Pancreas (tissue), 10 donors: Measurements from ENCODE around the gene SLC25A3. TPM values are rescaled to one million over a fixed set of nuclear protein-coding genes. Genes with fewer than 3 reads are reported as not detected.
A peak's percentile ranks its signal among the peaks of the same experiment; 100 is the strongest.
"Not testable (repeated sequence)": the region's sequence is repeated elsewhere in the genome, so short reads cannot be mapped to it uniquely, and the experiment has no call there.

Experiments
- ATAC-seq, 4 donors: fragments of 200-7000 bp; cut with Tn5 transposase; one replicate each; pipeline versions ENCODE4 v1.8.0 to v1.9.1; 2020; ENCODE audit warnings: mild to moderate bottlenecking in 4 of 4, moderate library complexity in 4 of 4
- DNase-seq, 6 donors: peaks; one replicate each; pipeline ENCODE4 v3.0.0-alpha.2; 2020
- FAIRE-seq: peaks from 2 replicates; lab custom pipeline; 2012; peaks lifted over from hg19 to GRCh38; lab: Jason Lieb, UNC
- H3K27ac ChIP-seq, 4 donors: fragments of 200-600 bp; sonication (generic); 1 replicate in 3 of 4; 2 replicates in 1 of 4; pipeline versions ENCODE4 v1.5.0 to v1.8.0; 2020
- H3K27me3 ChIP-seq, 4 donors: fragments of 200-600 bp; one replicate each; pipeline ENCODE4 v1.8.0; 2021
- H3K36me3 ChIP-seq, 3 donors: fragments of 200-600 bp; sonication (generic) in 1 of 3; one replicate each; pipeline versions ENCODE4 v1.5.0 to v1.8.0; 2020 to 2021
- H3K4me1 ChIP-seq, 3 donors: fragments of 200-600 bp; one replicate each; pipeline ENCODE4 v1.8.0; 2021
- H3K4me3 ChIP-seq, 4 donors: fragments of 200-600 bp; sonication (generic) in 2 of 4; one replicate each; pipeline versions ENCODE4 v1.5.0 to v1.8.0; 2020 to 2021
- H3K9me3 ChIP-seq, 4 donors: fragments of 200-600 bp; one replicate each; pipeline ENCODE4 v1.8.0; 2021
- WGBS, 2 donors: extraction: QIAGEN DNeasy Blood & Tissue Kit; methylation state at CpG; one replicate each; pipeline ENCODE4 v1.1.7; 2013; 5-methylcytosine and 5-hydroxymethylcytosine counted together
- intact Hi-C, 3 donors: fragments of 100-400 bp; cut with DNase I; formaldehyde crosslinking; loops; one replicate each; pipeline versions ENCODE4 v1.11.1 to v1.14.2; 2022
- polyA plus RNA-seq, 2 donors: library from polyadenylated mRNA; stranded (reverse); fragments of 200-250 nt; gene quantifications; one replicate each; pipeline ENCODE4 v1.2.3, GENCODE V29; 2013
- total RNA-seq, 6 donors: library from RNA; stranded (reverse); fragmentation: NEBNext Ultra II Directional in 4 of 6; extraction: Animal tissue kit (Norgen Biotek cat#: 25700) in 4 of 6; gene quantifications; one replicate each; pipeline versions ENCODE4 v1.2.1 to v1.2.4, GENCODE V29; 2021 to 2023
- TF ChIP-seq, protein P1 (sequence below), 4 donors: fragments of 200-600 bp; sonication (generic) in 3 of 4; IDR thresholded peaks; one replicate each; pipeline versions ENCODE4 v1.5.0 to v1.8.0; 2021; ENCODE audit warnings: antibody characterized with exemption in 4 of 4
- donor health status: healthy with polysubstance abuse.
- donor health status: DM: no; HTN: no; CAD: no; lungs with moderate emphysema.
- donor health status: DM: no; HTN: no; CAD: no.
- donor health status: control.
- donor health status: control.
- donor health status: Bipolar disorder and iron deficiency.
- donor health status: DM: yes; HTN: yes; CAD: no.
- donor health status: DM: no; HTN: no; CAD: no.
- donor health status: DM: no; HTN: no; CAD: no.
- donor health status: DM: yes; HTN: yes; CAD: no.

Gene SLC25A3
- total and polyA plus RNA-seq, 8 donors, result 133 to 343 (median 238) TPM

DNA sequence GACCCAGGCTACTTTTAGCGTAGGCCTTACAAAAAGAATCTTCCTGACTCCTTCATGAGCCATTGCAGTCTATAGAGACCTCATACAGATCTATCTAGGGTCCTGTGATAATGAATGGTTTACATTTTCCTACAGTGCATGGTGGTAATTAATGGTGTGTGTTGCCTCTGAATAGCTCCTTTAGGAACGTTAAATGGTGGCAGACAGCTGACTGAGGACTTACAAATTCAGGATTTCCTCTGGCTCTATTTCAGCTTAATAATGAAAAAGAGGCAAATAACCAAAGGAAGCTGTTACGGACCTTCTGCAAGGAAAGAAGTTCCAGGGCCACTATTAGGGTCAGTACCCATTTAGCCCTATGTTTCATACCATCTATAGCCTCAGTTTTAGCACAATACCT, 46.0 kb downstream of the SLC25A3 start:
- Histone ChIP-seq H3K27ac (no peak overlapping the region), H3K4me1 (peaks cover 0 to 7% (median 0%) of the 10 kb centered on the region in 3 donors), H3K27me3 (no peaks in the 10 kb centered on the region), H3K4me3 (no peak overlapping the region), H3K36me3 (no peaks in the 10 kb centered on the region), H3K9me3 (no peaks in the 10 kb centered on the region)
- no peak for DNase-seq
- TF ChIP-seq, protein P1, sequence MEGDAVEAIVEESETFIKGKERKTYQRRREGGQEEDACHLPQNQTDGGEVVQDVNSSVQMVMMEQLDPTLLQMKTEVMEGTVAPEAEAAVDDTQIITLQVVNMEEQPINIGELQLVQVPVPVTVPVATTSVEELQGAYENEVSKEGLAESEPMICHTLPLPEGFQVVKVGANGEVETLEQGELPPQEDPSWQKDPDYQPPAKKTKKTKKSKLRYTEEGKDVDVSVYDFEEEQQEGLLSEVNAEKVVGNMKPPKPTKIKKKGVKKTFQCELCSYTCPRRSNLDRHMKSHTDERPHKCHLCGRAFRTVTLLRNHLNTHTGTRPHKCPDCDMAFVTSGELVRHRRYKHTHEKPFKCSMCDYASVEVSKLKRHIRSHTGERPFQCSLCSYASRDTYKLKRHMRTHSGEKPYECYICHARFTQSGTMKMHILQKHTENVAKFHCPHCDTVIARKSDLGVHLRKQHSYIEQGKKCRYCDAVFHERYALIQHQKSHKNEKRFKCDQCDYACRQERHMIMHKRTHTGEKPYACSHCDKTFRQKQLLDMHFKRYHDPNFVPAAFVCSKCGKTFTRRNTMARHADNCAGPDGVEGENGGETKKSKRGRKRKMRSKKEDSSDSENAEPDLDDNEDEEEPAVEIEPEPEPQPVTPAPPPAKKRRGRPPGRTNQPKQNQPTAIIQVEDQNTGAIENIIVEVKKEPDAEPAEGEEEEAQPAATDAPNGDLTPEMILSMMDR (IDR thresholded peaks at IDR 0.05), result no peak
- intact Hi-C loops, result no loop called here
- ATAC-seq, result no peak
- FAIRE-seq, result no peak
- 85 to 86% methylated on average over 3 of the region's 3 CpGs for WGBS, 2 donors

DNA sequence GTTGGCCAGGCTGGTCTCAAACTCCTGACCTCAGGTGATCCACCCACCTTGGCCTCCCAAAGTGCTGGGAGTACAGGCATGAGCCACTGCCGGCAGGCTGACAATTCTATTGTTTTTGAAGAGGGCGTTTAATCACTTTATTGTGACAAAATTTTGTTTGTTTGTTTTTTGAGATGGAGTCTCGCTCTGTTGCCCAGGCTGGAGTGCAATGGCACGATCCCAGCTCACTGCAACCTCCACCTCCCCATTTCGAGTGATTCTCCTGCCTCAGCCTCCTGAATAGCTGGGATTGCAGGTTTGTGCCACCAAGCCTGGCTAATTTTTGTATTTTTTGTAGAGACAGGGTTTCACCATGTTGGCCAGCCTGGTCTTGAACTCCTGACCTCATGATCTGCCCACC, 49.3 kb downstream of the SLC25A3 start:
- not testable (repeated sequence) for FAIRE-seq, H3K27me3 ChIP-seq
- WGBS, 2 donors, result 91 to 93% methylated on average over 5 of the region's 5 CpGs

DNA sequence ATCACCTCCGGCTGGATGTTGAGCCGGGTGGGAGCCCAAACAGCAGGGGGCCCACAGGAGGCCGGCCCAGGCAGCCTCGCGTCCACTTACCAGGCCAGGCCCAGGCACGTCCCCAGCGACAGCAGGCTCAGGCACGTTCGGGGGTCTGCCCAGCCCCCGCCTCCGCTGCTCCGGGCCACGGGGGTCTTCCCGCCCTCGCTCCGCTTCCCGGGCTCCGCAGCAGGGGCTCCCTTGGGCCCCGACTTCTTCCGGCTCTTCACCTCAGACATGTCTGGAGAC, 50.9 kb downstream of the SLC25A3 start:
- 1% methylated on average over 20 of the region's 20 CpGs for WGBS, 2 donors
- Histone ChIP-seq H3K4me3 (peak overlapping the region; percentile 78 to 97 (median 89)), H3K27ac (peak overlapping the region; percentile 54 to 92 (median 75)), H3K36me3 (no peaks in the 10 kb centered on the region), H3K27me3 (no peaks in the 10 kb centered on the region), H3K4me1 (peaks cover 4 to 17% (median 7%) of the 10 kb centered on the region in 3 donors), H3K9me3 (no peaks in the 10 kb centered on the region)
- TF ChIP-seq, protein P1 (IDR thresholded peaks at IDR 0.05), result no peak
- ATAC-seq (peak; percentile 7 to 29 (median 25)), DNase-seq (no peak), FAIRE-seq (no peak)
- intact Hi-C loops, result no loop called here

More for the DNA sequence above, 49.3 kb downstream of the SLC25A3 start:
- DNase-seq, ATAC-seq, H3K9me3 ChIP-seq, H3K36me3 ChIP-seq, H3K27ac ChIP-seq, H3K4me3 ChIP-seq, intact Hi-C loops: not testable (repeated sequence)
- peaks cover 4 to 17% (median 7%) of the 10 kb centered on the region in 3 donors for H3K4me1 ChIP-seq

DNA sequence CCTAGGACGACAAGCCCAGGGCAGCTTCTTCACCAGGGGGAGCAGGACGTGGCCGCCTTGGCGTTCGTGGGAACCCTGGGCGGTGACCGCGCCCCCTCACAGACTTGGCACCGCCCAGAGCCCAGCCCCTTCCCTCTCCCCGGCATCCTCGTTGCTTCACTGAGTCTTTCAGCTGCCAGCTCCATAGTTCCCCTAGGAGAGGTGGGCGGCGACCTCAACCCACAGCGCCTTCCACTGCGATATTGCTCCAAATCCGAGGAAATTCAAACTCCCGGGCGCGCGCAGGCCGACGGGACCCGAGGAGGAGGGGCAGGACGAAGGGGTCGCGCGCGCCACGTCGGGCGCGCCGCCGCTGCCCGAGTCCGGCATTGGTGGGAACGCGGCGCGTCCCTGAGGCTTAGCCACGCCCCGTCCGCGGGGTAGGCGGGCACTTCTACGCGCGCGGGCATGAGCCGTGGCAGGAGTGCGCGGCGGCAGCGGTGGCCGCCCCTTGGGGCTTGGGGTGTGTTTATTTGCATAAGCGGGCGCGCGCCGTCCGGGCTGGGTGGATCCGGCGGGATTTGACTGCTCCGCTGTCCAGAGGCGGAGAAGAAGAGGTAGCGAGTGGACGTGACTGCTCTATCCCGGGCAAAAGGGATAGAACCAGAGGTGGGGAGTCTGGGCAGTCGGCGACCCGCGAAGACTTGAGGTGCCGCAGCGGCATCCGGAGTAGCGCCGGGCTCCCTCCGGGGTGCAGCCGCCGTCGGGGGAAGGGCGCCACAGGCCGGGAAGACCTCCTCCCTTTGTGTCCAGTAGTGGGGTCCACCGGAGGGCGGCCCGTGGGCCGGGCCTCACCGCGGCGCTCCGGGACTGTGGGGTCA, 51.5 kb downstream of the SLC25A3 start, which contains the start of the genes APAF1 and IKBIP:
Gene APAF1 (plus strand): TSS at position 579 of the 860 bp plus-strand sequence. CDS start 3,070 bp downstream, outside the sequence.
Gene IKBIP (minus strand): TSS at position 77 of the 860 bp plus-strand sequence. CDS start 87 bp downstream, outside the sequence.
- no peak for FAIRE-seq
- peaks cover 0 to 4% (median 0%) of the 10 kb centered on the region in 3 donors for H3K36me3 ChIP-seq
- WGBS, 2 donors, result 0% methylated on average over 70 to 91 of the region's 91 CpGs
- intact Hi-C loops, result no loop called here
- H3K27me3 ChIP-seq, result no peaks in the 10 kb centered on the region
- no peaks in the 10 kb centered on the region for H3K9me3 ChIP-seq
- DNase-seq, result peak; percentile 96 to 99 (median 97)
- TF ChIP-seq, protein P1 (IDR thresholded peaks at IDR 0.05), result no peak
- peak within 1 kb of the TSS; percentile 62 to 92 (median 78) for H3K27ac ChIP-seq
- ATAC-seq, result peak; percentile 94 to 99 (median 98)
- peaks cover 4 to 17% (median 7%) of the 10 kb centered on the region in 3 donors for H3K4me1 ChIP-seq
- H3K4me3 ChIP-seq, result peak within 1 kb of the TSS; percentile 78 to 97 (median 89)

DNA sequence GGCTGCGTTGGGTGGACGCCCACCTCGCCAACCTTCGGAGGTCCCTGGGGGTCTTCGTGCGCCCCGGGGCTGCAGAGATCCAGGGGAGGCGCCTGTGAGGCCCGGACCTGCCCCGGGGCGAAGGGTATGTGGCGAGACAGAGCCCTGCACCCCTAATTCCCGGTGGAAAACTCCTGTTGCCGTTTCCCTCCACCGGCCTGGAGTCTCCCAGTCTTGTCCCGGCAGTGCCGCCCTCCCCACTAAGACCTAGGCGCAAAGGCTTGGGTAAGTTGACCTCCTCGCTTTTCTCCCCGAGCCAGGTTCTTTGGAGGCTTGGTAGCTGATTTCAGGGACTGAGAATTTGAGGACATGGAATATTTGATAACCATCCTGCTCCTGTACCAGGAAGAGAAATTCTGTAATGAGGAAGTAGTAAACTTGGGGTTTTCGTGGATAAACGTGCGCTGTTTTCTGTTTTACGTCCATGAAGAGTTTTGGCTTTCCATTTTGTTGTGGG, 52.1 kb downstream of the SLC25A3 start:
- peak overlapping the region; percentile 62 to 92 (median 78) for H3K27ac ChIP-seq
- H3K27me3 ChIP-seq, result no peaks in the 10 kb centered on the region
- no peaks in the 10 kb centered on the region for H3K9me3 ChIP-seq
- DNase-seq, result peak in 1 of 6 donors; percentile 35
- peaks cover 0 to 8% (median 0%) of the 10 kb centered on the region in 3 donors for H3K36me3 ChIP-seq
- peak; percentile 26 to 39 (median 34) for ATAC-seq
- H3K4me3 ChIP-seq, result peak overlapping the region; percentile 78 to 97 (median 89)
- peaks cover 4 to 17% (median 7%) of the 10 kb centered on the region in 3 donors for H3K4me1 ChIP-seq
- WGBS, 2 donors, result 1% methylated on average over 24 of the region's 24 CpGs
- TF ChIP-seq, protein P1 (IDR thresholded peaks at IDR 0.05), result no peak
- no peak for FAIRE-seq
- intact Hi-C loops, result no loop called here
